GM20000 (cell line): ENCODE results near the gene FYN.
"Not testable (repeated sequence)": the region's sequence is repeated elsewhere in the genome, so short reads cannot be mapped to it uniquely, and the experiment has no call there.

Experiments used
- DNase-seq: peaks from one replicate; pipeline ENCODE4 v3.0.0; 2012; ENCODE audit warnings: low spot score
- TF ChIP-seq, protein P1 (sequence below): IDR thresholded peaks from 2 replicates; pipeline ENCODE4 v1.5.1; 2012; ENCODE audit warnings: mild to moderate bottlenecking, control low read depth; ENCODE audit errors: extremely low read depth, missing control alignments

FYN gene

DNA sequence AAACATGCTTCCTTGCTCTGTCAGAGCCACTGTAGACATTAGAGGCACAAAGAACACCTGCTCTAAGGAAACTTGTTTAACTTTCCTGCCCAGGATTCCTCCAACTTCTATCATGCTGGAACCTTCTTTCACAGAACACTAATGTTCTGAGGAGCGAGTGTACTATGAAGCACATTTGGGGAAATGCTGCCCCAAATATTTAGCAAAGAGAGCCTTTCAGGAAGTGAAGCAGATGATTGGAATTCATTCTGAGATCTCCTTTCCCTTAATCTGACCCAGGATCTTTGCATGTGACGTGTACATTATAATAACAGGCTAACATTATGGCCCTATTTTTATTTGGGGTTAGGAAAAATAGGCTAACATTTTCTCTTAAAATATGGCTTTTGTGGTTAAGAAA lies 21.0 kb upstream of the FYN start:
- DNase-seq = no peak
- TF ChIP-seq, protein P1, sequence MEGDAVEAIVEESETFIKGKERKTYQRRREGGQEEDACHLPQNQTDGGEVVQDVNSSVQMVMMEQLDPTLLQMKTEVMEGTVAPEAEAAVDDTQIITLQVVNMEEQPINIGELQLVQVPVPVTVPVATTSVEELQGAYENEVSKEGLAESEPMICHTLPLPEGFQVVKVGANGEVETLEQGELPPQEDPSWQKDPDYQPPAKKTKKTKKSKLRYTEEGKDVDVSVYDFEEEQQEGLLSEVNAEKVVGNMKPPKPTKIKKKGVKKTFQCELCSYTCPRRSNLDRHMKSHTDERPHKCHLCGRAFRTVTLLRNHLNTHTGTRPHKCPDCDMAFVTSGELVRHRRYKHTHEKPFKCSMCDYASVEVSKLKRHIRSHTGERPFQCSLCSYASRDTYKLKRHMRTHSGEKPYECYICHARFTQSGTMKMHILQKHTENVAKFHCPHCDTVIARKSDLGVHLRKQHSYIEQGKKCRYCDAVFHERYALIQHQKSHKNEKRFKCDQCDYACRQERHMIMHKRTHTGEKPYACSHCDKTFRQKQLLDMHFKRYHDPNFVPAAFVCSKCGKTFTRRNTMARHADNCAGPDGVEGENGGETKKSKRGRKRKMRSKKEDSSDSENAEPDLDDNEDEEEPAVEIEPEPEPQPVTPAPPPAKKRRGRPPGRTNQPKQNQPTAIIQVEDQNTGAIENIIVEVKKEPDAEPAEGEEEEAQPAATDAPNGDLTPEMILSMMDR = no peak

DNA sequence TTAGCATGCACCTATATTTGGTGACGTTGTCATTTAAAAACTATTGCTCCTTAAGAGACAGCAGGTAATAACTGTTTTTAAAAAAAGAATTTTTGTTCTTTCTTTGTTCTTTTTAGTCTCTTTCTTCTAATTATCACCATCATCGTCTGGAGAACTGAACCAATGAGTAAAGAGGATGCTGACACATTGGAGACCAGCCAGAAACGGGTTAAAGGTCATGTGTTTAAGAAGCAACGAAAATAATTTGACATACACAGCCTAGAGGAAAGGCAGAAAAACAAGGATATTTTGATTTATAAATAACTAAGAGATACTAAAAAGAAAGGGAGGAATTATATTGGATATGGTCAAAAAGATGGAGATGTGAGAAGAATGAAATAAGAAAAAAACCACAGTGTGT lies 19.2 kb upstream of the FYN start:
- no peak for DNase-seq
- TF ChIP-seq, protein P1 = no peak

DNA sequence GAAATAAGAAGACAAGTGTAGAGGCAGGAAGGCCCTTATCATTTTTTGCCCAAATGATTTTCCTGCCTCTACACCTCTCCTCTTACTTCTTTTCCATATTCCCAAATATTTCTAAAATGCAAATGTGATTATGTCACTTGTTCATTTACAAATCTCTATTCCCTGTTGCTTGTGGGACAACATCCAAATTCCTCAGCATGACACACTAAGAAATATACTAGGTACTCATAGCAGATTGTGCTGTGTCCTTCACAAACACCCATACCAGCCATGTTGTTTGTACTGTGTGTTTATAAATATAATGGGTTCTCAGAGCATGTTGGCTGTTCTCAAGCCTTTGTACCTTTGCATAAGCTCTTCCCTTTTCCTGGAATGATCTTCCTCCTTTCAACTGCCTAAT lies 17.7 kb upstream of the FYN start:
- no peak for DNase-seq
- TF ChIP-seq, protein P1 = no peak

DNA sequence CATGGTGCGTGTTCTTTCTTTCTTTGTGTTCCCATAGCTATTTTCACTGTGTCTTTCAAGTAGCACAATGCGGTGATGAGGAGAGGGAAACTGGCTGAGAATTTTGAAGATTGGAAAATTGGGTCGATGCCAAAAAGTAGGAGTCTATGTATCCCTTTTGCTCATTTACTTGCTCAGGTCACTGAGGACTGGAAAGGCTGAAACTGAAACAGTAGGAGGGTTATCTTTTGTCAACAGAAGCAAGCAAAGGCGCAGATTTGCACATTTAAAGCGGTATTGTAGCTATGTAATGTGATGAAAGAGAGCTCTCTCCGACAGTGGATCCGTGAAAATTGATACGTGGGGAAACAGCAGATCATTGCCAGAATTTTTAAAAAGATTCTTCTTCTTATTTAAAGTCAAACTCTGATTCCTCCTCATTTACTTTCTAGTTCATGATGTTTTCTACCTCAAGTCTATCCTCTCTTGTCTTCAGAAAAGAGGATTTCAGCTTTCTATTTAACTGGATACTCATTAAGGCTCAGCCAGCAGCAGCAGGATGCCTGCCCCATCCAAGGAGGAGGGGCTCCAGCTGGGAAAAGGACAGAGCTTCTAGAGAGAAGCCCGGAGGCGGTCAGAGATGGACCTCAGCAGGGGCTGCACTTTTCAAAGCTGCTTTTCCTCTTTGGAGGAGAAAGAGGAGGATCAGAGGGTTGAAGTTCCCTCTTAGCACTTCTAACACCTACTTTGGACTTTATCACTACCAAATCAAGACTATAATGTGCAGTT lies 15.9 kb upstream of the FYN start:
- no peak for DNase-seq
- TF ChIP-seq, protein P1 = no peak

DNA sequence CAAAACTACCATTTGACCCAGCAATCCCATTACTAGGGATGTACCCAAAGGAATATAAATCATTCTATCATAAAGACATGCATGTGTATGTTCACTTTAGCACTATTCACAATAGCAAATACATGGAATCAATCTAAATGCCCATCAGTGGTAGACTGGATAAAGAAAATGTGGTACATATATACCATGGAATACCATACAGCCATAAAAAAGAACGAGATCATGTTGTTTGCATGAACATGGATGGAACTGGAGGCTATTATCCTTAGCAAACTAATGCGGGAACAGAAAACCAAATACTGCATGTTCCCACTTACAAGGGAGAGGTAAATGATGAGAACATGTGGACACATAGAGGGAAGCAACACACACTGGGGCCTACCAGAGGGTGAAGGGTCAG lies 13.5 kb upstream of the FYN start:
- not testable (repeated sequence) for DNase-seq

DNA sequence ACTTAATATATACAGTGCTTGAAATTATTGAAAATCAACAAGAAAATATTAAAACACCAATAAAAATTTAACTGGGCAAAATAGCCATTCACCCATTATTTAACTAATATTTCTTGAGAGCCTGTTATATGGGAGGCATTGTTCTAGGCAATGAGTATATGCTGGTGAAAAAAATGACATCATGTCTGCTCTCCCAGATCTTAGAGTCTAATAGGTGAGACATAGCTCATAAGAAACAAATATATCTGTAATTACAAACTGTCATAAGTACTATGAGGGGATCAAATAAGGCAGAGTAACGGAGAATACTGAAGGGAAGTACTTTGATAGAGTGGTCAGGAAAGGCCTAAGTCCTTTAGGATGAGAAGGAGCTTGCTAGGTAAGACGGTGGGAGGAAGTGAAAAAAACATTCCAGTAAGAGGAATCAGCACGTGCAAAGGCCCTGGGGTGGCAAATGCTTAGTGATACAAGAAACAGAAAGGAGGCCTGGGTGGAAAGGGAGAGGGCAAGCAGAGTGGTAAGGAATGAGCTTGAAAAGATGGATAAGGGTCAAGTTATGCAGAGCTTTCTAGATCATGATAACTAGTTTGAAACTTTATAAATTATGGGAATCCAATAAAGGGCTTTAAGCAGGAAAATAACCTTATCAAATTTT lies 12.2 kb upstream of the FYN start:
- TF ChIP-seq, protein P1 = no peak
- no peak for DNase-seq

DNA sequence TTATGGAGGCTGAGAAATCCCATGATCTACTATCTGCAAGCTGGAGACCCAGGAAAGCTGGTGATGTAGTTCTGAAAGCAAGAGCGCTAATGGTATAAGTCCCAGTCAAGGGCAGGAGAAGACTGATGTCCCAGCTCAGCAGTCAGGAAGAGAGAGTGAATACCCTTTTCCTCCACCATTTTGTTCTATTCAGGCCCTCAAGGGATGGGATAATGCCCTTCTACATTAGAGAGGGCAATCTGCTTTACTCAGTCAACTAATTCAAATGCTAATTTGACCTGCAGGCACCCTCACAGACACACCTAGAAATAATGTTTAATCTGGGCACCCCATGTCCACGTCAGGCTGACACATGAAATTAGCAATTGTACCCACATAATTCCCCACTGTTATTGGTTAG lies 10.8 kb upstream of the FYN start:
- no peak for DNase-seq
- TF ChIP-seq, protein P1 = no peak
